ENCODE results near the gene NLRC5.

Gene NLRC5

GRCh38 chr16:57013902-57014301, 24.5 kb downstream of the NLRC5 start:
- peak overlapping the region in 16 of 21 experiments; percentile 3 to 83 (median 70) for H3K27ac ChIP-seq
- no peak overlapping the region for H3K4me3 ChIP-seq

DNA sequence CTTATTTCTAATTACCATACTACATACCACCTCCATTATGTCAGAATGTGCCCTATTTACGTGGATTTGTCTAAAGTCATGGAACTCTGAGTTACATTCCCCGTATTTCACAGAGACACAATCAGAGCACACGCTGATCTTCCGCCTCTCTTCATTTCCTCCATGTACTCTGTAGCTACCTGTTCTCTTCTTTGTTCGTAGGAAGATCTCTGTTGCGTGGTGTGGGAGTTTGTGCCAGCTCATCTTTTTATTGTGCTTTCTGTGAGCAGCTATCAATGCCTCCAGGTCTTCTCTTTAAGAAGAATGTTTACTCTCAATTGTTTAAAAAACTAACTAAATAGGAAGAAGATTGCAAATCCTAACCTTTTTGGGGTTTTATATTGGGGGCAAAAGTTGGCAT, 26.9 kb downstream of the NLRC5 start:
- Histone ChIP-seq H3K27ac (peak overlapping the region in 1 of 21 experiments; percentile 82), H3K4me3 (no peak overlapping the region)

DNA sequence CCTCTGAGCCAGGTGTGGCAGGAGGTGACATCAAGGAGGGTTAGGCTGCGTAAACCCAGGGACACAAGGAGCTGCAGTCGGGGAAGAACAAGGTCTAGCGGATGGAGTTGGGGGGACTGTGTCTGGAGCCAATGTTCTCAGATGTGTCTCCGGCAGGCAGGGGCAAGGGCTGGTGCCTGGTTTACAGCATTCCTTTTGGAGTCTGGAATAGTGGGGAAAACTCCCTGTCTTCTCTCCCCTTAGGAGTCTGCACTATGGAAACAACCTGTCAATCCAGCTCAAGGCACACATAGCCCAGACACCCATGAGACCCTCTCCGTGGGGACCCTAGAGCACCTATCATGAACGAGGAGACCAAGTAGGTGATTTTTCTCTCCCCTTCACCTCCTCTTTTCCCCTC, 27.5 kb downstream of the NLRC5 start:
- no peak overlapping the region for H3K4me3 ChIP-seq
- peak overlapping the region in 2 of 21 experiments; percentile 8 to 82 for H3K27ac ChIP-seq

- Histone ChIP-seq H3K27ac (peak overlapping the region in 1 of 21 experiments; percentile 8), H3K4me3 (no peak overlapping the region)
Observed at GRCh38 chr16:57017251-57017650, 27.9 kb downstream of the NLRC5 start.

DNA sequence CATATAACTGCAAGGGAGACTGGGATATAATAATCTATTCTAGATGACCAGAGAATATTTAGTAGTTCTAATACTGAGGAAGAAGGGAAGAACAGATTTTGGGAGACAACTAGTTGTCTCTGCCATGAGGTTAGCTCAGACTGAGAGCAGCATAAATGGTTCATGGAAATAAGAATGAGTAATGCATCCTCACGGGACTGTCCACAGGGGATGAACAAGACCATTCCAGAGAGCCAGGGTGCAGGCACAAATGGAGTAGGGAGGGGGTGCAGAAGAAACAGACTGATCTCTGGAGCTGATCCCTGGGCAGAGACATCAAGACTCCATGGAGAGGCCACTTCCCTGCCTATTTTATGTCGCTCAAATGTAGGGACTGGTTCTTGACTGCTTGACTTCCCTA, 30.4 kb downstream of the NLRC5 start:
- H3K4me3 ChIP-seq = no peak overlapping the region

GRCh38 chr16:57020651-57021050, 31.3 kb downstream of the NLRC5 start:
- no peak overlapping the region for H3K4me3 ChIP-seq
- no peak overlapping the region for H3K27ac ChIP-seq

More for the DNA sequence above, 30.4 kb downstream of the NLRC5 start:
- H3K27ac ChIP-seq = no peak overlapping the region

DNA sequence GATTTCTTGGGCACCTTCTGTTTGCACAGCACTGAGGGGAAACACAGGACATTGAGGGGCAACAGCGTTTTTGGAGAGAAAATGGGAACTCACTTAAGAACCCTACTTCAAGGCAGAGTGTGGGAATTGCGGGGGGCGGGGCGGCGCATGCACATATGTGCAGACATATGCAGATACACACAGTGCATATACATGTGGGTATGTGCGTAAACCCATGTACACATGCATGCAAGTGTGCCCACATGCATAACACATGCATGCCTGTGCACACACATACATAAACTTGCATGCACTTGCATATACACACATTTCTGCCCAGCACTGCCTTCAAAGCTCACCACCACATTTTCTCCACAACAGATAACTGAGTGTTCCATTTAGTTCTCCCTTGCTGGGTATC, 32.4 kb downstream of the NLRC5 start:
- no peak overlapping the region for H3K4me3 ChIP-seq
- peak overlapping the region in 1 of 21 experiments; percentile 80 for H3K27ac ChIP-seq

DNA sequence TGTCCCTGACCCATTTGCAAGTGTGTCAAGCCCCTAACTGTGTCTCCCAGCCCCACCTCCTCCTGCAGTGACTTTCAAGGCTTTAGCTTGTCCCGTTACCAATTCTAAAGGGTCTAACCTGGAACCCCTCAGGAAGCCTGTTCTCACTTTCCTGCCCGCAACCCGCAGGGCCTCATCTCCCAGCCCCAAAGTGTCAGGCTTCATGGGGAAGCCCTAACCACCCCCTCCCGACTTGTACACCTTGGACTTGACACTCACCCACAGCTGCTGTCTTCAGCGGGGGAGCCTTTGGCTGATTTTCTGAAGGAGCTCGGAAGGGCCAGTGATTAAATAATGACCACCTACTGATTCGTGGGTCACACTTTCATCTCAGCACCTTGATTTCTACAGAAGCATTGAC, 33.1 kb downstream of the NLRC5 start:
- Histone ChIP-seq H3K27ac (peak overlapping the region in 4 of 21 experiments; percentile 24 to 80 (median 54)), H3K4me3 (no peak overlapping the region)

DNA sequence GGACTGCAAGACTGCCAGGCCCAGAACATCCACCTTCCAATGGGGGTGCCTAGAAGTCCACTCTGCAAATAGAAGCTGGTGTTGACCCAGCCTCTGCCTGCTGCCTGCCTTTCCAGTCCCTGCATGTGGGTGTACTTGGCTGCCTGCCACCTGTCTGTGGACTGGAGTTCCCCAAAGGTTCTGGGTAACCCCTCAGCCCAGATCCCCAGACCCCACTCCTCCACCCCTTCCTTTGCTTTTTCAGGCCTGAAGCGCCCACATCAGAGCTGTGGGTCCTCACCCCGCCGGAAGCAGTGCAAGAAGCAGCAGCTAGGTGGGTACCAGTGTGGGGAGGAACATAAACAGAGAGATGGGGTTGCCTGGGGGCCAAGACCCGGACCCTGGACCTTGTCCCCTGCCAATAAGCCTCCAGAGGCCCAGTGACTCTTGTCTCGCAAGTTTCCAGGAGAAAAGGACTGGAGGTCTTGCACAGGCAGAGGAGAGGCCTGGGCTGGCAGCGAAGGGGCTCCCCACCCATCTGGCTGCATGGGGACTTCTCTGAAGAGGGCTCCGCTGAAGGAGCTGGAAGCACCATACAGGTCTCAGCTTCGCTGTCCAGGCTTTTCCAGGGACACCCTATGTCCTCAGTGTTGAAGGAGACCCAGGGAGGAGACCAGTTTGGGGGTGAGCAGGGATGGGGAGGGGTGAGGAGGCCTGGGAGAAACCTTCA, 34.3 kb downstream of the NLRC5 start:
- peak overlapping the region in 5 of 21 experiments; percentile 24 to 80 (median 44) for H3K27ac ChIP-seq
- no peak overlapping the region for H3K4me3 ChIP-seq

- Histone ChIP-seq H3K27ac (peak overlapping the region in 2 of 21 experiments; percentile 44 to 80), H3K4me3 (no peak overlapping the region)
Observed at GRCh38 chr16:57024894-57025680, 35.7 kb downstream of the NLRC5 start.

DNA sequence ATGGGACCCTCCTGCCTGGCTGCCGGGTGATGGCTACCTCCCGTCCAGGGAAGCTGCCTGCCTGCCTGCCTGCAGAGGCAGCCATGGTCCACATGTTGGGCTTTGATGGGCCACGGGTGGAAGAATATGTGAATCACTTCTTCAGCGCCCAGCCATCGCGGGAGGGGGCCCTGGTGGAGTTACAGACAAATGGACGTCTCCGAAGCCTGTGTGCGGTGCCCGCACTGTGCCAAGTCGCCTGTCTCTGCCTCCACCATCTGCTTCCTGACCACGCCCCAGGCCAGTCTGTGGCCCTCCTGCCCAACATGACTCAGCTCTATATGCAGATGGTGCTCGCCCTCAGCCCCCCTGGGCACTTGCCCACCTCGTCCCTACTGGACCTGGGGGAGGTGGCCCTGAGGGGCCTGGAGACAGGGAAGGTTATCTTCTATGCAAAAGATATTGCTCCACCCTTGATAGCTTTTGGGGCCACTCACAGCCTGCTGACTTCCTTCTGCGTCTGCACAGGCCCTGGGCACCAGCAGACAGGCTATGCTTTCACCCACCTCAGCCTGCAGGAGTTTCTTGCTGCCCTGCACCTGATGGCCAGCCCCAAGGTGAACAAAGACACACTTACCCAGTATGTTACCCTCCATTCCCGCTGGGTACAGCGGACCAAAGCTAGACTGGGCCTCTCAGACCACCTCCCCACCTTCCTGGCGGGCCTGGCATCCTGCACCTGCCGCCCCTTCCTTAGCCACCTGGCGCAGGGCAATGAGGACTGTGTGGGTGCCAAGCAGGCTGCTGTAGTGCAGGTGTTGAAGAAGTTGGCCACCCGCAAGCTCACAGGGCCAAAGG, 36.8 kb downstream of the NLRC5 start:
- H3K27ac ChIP-seq = peak overlapping the region in 2 of 21 experiments; percentile 8 to 59
- H3K4me3 ChIP-seq = no peak overlapping the region

DNA sequence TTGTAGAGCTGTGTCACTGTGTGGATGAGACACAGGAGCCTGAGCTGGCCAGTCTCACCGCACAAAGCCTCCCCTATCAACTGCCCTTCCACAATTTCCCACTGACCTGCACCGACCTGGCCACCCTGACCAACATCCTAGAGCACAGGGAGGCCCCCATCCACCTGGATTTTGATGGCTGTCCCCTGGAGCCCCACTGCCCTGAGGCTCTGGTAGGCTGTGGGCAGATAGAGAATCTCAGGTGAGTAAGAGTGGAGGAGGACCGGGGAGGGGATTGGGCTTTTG, 37.4 kb downstream of the NLRC5 start:
- peak overlapping the region in 2 of 21 experiments; percentile 8 to 59 for H3K27ac ChIP-seq
- H3K4me3 ChIP-seq = no peak overlapping the region

DNA sequence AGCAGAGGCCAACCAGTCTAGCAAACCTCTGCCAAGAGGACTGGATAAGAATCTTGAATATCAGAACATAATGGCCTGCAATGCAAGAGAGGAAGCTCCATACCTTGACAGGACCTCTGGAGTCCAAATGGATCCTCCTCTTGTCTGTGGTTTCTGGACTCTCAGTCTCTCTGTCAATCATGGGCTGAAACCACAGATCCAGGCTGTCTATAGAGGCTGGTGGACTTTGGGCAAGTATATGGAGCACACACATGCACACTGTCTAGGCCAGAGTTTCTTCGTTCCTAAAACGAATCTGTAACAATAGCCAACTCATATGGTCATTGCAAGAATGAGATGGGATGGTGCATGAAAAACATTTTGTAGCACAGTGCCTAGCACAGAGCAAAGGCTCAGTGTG, 37.7 kb downstream of the NLRC5 start:
- Histone ChIP-seq H3K27ac (peak overlapping the region in 2 of 21 experiments; percentile 8 to 59), H3K4me3 (no peak overlapping the region)

- no peak overlapping the region for H3K4me3 ChIP-seq
- peak overlapping the region in 8 of 21 experiments; percentile 4 to 59 (median 26) for H3K27ac ChIP-seq
Observed at GRCh38 chr16:57028086-57028485, 38.7 kb downstream of the NLRC5 start.

GRCh38 chr16:57029161-57030160, 40.1 kb downstream of the NLRC5 start:
- Histone ChIP-seq H3K27ac (peak overlapping the region in 6 of 21 experiments; percentile 23 to 61 (median 47)), H3K4me3 (no peak overlapping the region)

- Histone ChIP-seq H3K27ac (peak overlapping the region in 1 of 21 experiments; percentile 59), H3K4me3 (no peak overlapping the region)
Observed at GRCh38 chr16:57030346-57030902, 41.1 kb downstream of the NLRC5 start.

DNA sequence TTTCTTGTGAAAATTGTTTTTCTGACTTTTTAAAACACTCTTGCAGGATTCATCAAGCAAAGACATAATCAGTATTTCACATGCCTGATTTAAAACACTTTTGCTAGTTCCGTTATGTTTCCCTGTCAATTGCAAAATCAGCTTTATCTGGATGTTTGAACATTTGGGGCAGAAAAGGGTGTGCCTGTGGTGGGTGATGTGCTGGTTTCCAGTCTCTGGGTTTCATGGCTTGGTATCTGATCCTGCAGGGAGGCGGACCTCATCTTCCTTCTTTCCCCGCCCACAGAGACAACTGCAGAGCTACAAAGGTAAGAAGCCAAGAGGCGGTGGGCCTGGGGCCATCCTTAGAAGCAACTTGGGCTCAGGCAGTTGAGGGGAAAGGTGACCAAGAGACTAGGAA, 41.8 kb downstream of the NLRC5 start:
- no peak overlapping the region for H3K4me3 ChIP-seq
- peak overlapping the region in 1 of 21 experiments; percentile 32 for H3K27ac ChIP-seq

GRCh38 chr16:57032346-57032745, 43.0 kb downstream of the NLRC5 start:
- Histone ChIP-seq H3K27ac (no peak overlapping the region), H3K4me3 (no peak overlapping the region)

DNA sequence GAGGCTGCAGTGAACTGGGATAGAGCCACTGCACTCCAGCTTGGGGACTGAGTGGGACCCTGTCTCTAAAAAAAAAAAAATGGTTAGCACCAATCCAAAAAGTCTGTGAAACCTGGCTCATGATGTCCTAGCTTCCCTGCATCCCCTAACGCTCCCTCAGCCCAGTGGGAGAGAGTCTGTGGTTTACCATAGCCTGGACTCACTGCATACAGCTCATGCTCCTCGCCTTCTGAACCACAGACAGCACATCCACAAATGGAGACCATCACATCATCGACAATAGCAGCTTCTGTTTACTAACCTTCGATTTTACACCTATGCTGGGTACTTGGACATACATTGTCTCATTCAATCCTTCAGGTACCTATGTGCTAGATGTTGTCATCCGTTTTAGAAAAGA, 43.6 kb downstream of the NLRC5 start:
- H3K27ac ChIP-seq = peak overlapping the region in 1 of 21 experiments; percentile 23
- H3K4me3 ChIP-seq = no peak overlapping the region
